Bone marrow (tissue), 2 donors: ENCODE data around the gene DEXI.
"Not testable (repeated sequence)": the region's sequence is repeated elsewhere in the genome, so short reads cannot be mapped to it uniquely, and the experiment has no call there.

ENCODE experiments used
- DNase-seq, 2 donors: peaks; one replicate each; lab custom pipeline; 2025; lab: John Stamatoyannopoulos, UW

The DEXI gene

DNA sequence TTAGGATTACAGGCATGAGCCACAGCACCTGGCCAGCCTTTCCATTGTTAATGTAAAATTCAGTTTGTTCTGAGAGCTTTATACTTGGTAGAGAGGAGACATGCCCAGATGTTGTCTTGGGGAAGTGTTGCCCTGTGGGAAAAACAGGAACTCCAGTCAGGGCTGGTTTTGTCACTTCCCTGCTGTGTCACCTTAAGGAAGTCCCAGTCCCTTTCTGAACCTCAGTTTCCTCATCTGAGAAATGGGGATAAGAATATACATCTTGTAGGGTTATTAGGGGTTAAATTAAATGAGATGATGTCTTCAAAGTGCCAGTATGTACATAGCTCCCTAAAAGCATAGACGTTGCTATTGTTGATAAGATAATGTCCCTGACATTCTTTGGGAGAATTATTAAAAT is 27.3 kb upstream of the DEXI start:
- DNase-seq: no peak

DNA sequence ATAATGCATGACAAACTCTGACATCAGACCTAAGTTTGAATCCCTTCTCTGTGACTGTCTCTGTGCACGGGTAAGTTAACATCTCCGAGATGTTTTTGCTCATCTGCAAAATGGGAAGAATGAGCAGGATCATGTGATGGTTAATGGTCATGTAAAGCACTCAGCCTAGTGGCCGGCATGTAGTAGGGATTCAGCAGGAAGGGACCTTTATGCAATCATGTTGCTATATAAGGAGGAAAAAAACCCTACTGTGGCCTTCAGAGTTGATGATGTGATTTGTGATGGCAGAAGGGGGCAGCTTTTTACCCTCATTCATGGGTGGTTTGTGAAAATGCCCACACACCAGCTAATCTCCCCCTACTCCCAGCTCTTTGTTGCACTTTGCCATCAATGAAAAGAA is 26.2 kb upstream of the DEXI start:
- no peak for DNase-seq

DNA sequence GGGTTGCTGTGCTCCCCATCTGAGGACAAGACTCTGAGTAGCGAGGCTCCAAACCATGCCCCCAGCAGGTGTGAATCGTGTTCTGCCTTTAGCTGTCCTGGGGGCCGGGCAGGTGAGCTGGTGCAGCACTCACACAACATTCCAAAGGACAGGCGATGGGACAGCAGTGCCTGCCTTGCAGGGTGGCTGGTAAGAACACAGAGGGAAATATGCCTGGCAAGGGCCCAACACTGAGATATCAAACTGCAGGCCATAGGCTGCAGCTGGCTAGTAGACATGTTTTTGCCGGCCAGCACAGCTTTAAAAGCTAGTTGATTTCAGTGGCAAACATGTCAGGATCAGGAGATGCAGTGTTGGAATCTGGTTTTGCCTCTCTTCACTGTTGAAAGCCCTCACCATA is 25.7 kb upstream of the DEXI start:
- DNase-seq: no peak

DNA sequence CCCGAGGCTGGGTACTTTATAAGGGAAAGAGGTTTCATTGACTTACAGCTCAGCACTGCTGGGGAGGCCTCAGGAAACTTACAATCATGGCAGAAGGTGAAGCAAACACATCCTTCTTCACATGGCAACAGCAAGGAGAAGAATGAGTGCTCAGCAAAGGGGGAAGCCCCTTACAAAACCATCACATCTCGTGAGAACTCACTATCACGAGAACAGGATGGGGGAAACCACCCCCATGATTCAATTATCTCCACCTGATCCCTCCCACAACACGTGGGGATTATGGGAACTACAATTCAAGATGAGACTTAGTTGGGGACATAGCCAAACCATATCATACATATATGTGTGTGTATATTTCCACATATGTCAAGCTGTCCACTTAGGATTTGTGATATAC is 24.3 kb upstream of the DEXI start:
- DNase-seq: not testable (repeated sequence)

DNA sequence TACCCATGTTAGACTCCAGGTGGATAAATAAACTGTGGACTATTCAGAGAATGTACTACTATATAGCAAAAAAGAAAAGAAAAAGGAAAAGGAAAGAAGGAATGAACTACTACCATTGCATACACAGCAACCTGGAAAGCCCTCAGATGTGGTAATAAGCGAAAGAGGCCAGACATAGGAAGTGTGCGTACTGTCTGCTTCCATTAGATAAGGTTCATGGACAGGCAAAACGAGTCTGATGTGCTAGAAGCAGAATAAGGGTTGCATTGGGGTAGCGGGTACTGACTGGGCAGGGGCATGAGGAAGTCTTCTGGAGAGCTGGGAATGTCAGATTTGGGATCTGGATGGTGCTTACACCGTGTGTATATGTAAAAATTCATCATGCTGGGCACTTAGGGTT is 23.9 kb upstream of the DEXI start:
- no peak for DNase-seq

DNA sequence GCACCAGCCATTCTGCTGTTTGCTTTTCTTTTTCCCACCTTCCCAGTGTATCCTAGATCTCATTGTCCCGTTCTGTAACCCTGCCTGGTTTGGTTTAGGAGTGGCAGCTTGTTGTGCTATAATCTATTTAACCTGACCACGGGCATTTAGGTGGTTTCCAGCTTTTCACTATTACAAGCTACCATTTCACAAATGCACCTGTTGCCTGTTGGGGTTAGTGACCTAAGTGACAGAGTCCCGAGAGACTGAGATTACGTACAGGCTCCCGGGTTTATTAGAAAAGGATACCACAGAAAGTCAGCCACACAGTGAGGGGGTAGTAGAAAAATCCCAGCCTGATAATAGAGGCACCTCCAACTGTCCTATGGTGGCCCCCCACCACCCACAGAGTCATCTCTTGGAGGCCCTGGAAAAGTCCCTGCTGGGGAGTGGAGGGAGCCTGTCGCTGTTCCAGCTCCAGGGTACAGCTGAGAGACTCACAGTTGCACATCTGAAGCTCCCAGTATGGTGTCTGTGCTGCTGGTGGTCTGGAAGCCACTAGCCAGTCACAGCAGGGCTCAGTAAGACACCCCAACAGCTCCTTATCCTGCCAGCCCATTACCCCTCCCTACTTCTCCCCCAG is 23.3 kb upstream of the DEXI start:
- DNase-seq: no peak

DNA sequence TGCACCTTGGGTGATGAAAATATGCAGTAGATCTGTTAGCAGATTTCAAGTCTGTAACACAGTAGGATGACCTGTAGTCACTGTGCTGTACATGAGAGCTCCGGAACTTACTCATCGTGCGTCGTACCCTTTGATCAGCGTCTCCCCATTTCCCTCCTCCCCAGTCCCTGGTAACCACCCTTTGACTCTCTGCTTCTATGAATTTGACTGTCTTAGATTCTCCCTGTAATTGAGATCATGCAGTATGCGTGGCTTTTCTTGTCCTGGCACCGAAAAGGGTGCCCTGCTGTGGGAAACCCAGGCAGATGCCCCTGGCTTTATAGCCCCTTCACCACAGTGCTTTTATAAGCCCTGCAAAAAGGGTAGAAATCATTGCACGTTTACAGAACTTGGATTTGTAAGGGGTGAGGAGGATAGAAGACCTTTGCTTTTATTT is 22.6 kb upstream of the DEXI start:
- DNase-seq: no peak

DNA sequence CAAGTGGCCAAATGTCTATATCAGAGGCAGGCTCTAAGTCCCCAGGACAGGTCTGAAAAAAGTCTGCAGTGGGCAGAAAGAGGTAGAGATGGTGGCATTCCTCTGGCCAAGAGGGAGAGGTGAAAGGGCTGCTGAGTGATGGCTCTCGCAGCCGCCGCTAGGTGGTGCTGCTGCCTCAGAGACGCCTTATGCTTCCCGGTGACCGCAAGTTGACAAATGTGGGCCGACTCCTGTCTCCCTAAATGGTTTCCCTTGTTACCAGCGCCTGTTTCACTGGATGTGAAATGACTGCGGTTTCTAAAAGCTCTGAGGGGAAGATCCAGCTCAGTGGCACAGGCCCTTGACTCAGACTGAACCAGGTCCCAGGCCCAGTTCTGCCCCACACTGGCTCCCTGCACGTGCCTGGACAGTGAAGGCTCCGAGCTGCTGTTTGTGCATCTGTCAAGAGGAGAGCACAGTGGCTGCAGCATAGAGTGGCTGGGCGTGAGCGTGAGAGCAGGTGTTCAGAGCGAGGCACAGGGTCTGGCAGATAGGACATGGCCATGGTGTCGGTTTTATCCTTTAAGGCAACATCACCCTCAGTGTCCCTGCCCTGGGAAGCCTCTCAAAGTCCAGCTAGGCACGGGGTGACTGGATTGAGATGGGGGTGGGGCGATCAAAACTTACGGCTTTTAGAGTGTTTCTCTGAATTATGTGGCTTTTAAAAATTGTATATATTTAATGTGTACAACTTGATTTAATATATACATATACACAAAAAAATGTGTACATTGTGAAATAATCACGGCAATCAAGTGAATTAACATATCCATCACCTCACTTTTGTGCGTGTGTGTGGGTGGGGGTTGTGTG is 22.0 kb upstream of the DEXI start:
- DNase-seq: peak; percentile 42 to 68

DNA sequence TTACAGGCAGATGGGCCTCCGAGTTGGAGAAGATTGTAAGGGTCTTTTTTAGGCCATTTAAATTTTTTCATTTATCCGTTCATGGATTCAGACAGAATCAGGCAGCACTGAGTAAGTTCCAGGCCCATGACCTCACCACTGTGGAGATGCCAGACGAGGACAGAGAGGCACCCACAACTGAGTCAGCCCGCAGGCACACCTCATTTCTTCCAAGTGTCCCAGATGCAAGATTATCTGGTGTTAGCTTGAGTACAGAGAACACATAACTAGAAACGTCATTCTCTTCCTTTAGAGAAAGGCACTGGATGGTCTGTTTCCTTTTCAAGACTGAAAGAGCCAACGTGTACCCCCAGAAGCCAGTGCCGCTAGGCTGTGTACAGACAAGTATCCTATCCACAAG is 19.0 kb upstream of the DEXI start:
- DNase-seq: no peak

DNA sequence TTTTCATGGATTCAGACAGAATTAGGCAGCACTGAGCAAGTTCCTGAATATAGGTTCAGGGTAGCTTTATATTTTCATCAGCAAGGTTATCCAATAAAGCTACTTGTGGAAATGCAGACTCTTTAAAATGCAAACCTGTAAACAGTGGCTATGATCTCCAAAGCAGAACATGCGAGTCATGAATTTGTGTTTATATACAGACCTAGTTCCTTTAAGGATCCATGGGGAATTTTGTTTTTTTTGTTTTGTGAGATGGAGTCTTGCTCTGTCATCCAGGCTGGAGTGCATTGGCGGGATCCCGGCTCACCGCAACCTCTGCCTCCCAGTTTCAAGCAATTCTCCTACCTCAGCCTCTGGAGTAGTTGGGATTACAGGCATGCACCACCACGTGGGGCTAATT is 16.9 kb upstream of the DEXI start:
- no peak for DNase-seq

DNA sequence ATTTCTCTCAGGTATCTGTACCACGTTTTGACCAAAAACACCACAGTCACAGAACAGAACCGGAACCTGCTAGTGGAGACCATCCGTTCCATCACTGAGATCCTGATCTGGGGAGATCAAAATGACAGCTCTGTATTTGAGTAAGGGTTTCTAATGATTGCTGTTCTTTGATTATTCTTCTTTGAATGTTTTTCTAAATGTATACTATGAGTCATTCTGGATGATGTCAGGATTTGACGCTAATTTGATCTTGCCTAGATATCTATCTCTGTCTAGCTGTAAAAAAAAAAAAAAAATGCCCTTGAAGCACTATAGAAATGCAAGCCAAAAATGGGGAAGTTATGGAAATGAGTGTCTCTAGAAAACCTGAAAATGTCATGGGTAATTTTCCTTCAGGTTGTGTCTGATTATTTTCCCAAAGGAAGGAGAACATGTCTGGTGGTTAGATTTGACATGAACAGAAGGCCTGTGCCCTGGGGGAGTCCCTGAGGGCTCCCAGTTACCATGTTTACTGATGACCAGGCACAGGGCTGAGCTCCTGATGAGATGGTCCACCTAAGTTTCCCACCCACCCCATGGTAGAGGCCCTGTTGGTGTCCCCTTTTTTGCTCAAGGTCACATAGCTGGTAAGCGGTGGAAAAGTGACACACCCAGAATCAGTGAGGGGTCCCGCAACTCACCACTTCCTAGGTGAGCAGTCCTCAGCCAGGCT is 15.7 kb upstream of the DEXI start:
- DNase-seq: peak in 1 of 2 donors; percentile 87

DNA sequence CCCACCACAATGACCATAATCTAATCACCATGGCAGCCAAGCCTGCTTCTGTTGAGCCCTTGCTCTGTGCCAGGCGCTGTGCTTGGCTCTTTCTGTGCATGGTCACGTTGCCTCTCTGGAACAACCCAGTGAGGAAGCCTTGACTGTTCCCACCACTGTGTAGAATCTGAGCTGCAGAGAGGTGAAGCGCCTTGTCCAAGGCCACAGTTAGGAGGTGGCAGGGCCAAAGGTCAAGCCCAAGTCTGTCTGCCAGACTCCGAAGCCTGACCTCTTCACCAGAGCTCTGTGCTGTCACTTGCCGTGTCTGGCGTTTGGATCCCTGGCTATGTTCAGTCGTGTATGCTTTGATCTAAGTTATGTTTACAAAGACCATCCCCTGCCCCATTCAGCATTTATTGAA is 12.6 kb upstream of the DEXI start:
- DNase-seq: no peak

DNA sequence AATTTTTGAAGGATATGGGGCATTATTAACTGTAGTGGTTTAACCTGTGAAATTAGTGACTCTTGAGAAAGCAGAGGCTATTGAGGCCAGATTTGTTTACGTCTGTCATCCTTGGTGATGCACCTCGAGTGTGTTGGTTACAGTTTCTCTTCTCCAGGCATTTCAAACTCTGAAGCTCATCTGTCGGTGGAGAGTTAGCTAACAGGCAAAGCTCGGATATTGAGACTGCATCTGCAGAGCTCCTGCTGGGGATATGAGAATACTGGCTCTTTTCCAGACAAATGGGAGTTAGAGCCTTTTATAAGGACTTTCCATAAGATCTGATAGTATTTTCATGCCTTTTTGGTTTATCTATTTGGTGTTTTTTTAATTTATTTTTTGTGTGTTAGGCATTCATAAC is 8.8 kb upstream of the DEXI start:
- DNase-seq: no peak

DNA sequence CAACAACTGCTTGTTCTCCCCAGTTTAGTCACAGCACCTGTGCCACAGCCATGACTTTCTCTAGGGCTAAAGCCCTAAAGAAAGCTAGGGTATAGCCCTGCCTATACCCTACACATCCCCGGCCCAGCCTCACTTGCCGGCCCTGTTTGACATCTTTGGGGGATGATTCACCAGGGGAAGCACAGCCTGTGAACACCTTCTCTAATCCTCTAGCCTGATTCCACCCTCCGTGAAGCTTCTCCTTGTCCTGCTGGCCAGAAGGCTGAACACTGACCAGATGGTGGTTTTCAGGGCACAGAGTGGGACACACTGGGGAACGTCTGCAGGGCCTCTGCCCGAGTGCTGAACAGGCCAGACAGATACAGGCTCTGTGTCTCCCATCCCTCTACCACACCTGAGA is 8.1 kb upstream of the DEXI start:
- no peak for DNase-seq

DNA sequence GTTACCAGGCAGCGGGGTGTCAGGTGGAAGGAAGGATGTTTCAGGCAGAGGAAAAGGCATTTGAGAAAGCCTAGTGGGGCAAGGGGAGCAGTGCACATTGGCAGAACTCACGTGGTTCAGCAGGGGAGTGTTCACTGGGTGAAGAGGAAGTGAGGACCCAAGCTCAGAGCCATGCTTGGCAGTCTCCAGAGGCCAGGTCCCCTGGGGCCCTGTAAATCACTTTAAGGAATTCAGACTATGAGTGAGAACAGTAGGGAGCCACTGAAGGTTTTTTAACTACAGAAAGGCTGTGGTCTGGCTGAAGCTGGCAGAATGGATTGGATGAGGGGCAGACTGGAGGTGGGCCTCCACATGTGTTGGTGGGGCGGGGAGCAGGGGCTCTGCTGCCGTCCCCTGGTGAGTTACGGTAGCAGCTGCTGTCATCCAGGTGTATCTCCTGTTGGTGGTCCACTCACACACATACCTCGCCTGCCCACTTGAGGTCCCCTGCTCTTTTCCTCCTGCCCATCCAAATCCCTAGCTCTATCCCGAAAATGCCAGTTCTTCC is 7.2 kb upstream of the DEXI start:
- peak; percentile 13 to 76 for DNase-seq

DNA sequence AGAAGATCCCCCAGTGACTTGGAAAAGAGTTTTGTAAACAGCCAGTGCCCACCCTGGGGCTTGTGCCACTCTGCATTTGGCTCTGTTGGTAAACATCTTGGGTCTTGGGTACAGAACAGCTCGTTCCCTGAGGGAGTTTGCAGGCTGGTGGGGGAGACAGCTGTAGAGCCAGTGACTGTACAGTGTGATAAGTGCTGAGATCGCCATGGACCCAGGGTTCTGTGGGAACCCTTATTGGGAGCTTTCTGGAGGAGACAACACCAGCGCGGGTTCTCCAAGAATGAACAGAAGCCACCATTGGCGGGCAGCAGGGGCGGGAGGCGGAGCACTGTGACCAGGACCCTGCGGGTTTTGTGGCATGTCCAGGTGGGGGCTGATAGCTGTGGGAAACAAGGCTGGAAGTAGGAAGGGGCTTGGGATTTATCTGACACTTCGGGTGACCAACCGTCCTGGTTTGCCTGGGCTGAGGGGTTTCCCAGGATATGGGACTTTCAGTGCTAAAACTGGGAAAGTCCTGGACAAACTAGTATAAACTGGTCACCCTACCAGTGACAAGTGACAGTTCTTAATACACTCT is 5.0 kb upstream of the DEXI start:
- no peak for DNase-seq

DNA sequence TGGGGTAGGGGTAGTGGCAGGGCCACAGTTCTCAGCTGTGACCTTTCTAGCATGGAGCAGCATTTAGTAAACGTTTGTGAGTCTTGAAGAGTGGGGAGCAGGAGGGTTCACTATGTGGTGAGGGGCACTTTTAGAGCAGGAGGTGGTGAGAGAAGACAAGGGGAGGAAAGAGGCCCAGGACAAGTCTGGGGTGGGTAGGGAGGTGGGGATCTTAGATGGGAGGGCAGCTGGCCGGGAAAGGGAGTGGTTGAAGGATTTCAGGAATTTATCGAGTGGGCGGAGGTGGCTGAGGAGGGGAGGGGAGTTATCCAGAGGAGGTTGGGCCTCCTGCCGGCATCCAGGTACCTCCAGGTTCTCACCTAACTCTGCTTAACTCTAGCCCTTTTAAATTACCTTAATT is 4.0 kb upstream of the DEXI start:
- DNase-seq: no peak

DNA sequence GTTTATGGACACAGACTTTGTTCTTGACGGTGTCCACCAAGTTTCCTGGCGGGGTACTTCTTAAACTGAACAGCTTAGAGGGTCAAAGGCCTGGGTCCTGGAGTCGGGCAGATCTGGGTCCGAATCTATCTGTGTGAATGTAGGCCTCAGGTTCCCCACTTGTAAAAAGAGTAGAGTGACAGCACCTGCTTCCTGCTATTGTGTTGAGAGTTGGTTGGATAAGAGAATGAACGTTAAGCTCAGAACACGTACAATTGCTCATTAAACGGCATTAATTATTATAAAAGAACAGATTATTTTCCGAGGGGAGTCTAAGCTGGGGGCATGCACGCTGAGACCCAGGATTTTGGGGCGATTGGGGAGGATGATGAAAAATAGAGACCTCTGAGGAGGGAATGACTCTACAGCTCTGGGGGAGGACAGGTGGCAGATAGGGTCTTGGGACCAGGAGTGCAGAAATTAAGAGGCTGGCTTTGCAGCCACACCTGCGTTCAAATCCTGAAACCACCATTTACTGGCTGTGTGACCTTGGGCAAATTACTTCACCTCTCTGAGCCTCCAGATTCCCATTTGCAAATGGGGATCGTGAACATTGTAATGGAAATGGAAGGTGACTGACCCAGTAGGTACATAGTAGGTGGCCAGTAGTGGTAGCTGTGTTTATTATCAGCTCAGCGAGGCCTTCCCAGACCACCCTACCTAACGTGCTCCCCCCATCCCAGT is 3.0 kb upstream of the DEXI start:
- DNase-seq: no peak

DNA sequence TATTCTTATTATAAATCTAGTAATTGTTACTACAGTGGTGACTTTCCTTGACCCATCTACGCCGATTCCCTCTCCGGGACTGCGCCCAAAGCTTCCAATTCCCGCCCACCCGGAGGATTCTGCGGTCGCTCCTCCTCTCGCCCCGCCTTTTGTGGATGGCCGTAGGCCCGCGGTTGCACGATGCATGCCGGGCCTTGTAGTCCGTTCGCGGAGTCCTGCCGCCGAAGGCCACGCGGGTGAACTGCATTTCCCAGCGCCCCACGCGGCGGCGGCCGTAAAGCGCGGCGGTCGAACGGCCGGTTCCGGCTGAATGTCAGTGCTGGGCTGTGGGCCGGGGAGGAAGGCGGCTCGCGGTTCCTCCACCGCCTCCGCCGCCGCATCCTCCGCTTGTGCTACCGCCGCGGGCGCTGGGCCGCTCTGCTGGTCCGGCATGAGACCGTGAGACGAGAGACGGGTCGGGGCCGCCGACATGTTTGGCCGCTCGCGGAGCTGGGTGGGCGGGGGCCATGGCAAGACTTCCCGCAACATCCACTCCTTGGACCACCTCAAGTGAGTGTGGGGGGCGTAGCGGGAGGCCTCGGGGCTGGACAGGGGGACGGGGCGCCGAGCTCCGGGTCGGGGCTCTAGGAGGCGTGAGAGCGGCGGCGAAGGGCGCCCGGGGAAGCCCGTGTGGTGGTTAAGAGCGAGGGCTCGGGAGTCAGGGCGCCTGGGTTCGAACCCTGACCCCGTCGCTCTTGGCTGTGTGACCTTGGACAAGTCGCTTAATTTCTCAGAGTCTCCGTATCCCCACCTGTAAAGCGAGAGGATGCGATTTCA is 2.2 kb upstream of the DEXI start, which contains the start of gene CLEC16A:
CLEC16A (plus strand) TSS at position 316 of the 816 bp plus-strand sequence; CDS start at position 470, 154 bp downstream.
- DNase-seq: peak; percentile 75 to 85

DNA sequence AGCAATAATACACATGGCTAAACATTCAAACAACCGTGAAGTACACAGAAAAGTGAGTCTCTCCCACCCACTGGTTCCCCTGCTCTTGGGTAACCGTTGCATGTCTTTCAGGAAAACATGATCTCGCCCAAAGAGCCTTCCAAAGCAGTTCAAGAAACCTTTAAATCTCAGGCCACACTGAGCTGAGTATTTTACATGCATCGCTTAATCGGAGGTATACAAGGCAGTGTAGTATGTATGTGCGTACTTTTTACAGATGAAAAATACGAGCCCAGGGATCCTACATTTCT is 741 bp upstream of the DEXI start:
- DNase-seq: no peak

DNA sequence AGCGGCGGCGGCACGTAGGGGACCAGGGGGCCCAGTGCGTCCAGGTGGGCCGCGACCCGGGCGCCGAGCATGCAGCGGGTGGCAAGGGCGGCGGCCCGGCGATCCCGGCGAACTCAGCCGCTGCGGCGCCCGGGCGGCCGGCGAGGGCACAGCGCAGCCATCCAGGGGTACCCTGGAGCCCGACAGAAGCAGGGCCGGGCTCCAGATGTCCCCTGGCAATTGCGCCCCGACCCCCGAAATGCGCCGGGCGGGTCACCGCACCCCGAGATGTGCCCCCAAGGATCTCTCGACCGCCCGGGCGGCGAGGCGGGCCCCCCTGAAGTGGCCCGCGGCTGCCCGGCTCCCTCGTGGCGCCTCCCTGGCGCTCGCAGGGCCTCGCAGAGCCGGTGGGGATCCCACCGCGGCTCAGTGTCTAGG is 325 bp downstream of the DEXI start:
- DNase-seq: not testable (repeated sequence)
